Fibroblast of lung (primary cell): ENCODE data around the gene ATP6V0E1. TPM values are rescaled to one million over a fixed set of nuclear protein-coding genes. Genes with fewer than 3 reads are reported as not detected.

ENCODE experiments used
- DNase-seq, 2 donors: peaks; one replicate each; pipeline versions ENCODE4 v3.0.0 to v3.0.0-alpha.2; 2010; ENCODE audit warnings: low read depth in 2 of 2
- H2AFZ ChIP-seq: 2 replicates; pipeline ENCODE4 v1.5.1; 2012; ENCODE audit warnings: low read length, control low read depth, inconsistent platforms
- H3K27ac ChIP-seq: 2 replicates; pipeline ENCODE4 v1.5.1; 2011; ENCODE audit warnings: low read length, control low read depth; ENCODE audit not compliant: insufficient read depth
- H3K27me3 ChIP-seq: 2 replicates; pipeline ENCODE4 v1.5.1; 2011; ENCODE audit warnings: mild to moderate bottlenecking, low read length; ENCODE audit not compliant: control insufficient read depth, insufficient read depth
- H3K36me3 ChIP-seq: 2 replicates; pipeline ENCODE4 v1.5.1; 2011; ENCODE audit warnings: low read length; ENCODE audit not compliant: control insufficient read depth, insufficient read depth
- H3K4me1 ChIP-seq: 2 replicates; pipeline ENCODE4 v1.5.1; 2011; ENCODE audit warnings: low read length; ENCODE audit not compliant: control insufficient read depth, insufficient read depth; ENCODE audit errors: extremely low read depth
- H3K4me2 ChIP-seq: 2 replicates; pipeline ENCODE4 v1.5.1; 2011; ENCODE audit warnings: low read length, control low read depth; ENCODE audit not compliant: insufficient read depth; ENCODE audit errors: extremely low read depth
- H3K4me3 ChIP-seq, 4 experiments: fragments of 200-600 bp in 1 of 4; sonication (generic) in 1 of 4; replicated peaks in 1 of 4; 2 replicates each; pipeline ENCODE4 v1.5.1; 2011 to 2016; ENCODE audit warnings: low read length in 4 of 4, low read depth in 3 of 4, mild to moderate bottlenecking in 3 of 4, control low read depth in 2 of 4, inconsistent platforms in 1 of 4, mixed read lengths in 1 of 4; ENCODE audit not compliant: insufficient read depth in 1 of 4; ENCODE audit errors: control extremely low read depth in 1 of 4
- H3K79me2 ChIP-seq: 2 replicates; pipeline ENCODE4 v1.5.1; 2012; ENCODE audit warnings: mild to moderate bottlenecking, low read length, inconsistent platforms; ENCODE audit not compliant: control insufficient read depth, insufficient read depth
- H3K9ac ChIP-seq: 2 replicates; pipeline ENCODE4 v1.5.1; 2011; ENCODE audit warnings: mild to moderate bottlenecking, low read length, control low read depth; ENCODE audit not compliant: insufficient read depth
- H3K9me3 ChIP-seq: 2 replicates; pipeline ENCODE4 v1.5.1; 2012; ENCODE audit warnings: low read depth, low read length; ENCODE audit not compliant: control insufficient read depth, insufficient read depth
- H4K20me1 ChIP-seq: 2 replicates; pipeline ENCODE4 v1.5.1; 2011; ENCODE audit warnings: low read length; ENCODE audit not compliant: control insufficient read depth, insufficient read depth; ENCODE audit errors: extremely low read depth
- CTCF ChIP-seq, 2 donors: IDR thresholded peaks in 1 of 2; conservative IDR thresholded peaks in 1 of 2; 1 replicate in 1 of 2; 2 replicates in 1 of 2; pipeline ENCODE4 v1.5.1; 2011 to 2012; ENCODE audit warnings: low read length in 2 of 2, control low read depth in 1 of 2, inconsistent platforms in 1 of 2, low read depth in 1 of 2, mild to moderate bottlenecking in 1 of 2
- EZH2 ChIP-seq: IDR thresholded peaks from 2 replicates; pipeline ENCODE4 v1.5.1; 2012; ENCODE audit warnings: low read length, control low read depth, mild to moderate bottlenecking; ENCODE audit errors: missing control alignments
- polyA plus RNA-seq, 2 donors: library from polyadenylated mRNA; depleted of rRNA in 1 of 2; stranded (reverse) in 1 of 2; unstranded in 1 of 2; fragments of >200 nt; gene quantifications; 2 replicates each; pipeline ENCODE4 v1.2.1, GENCODE V29; 2011 to 2012; ENCODE audit warnings: missing spikeins in 1 of 2
- total RNA-seq: library from RNA; depleted of rRNA; stranded (reverse); fragments of >200 nt; gene quantifications from 2 replicates; pipeline ENCODE4 v1.2.1, GENCODE V29; 2014

Gene ATP6V0E1
- total and polyA plus RNA-seq, 2 donors (not counting 1 experiment from before 2014, with no cell fraction given) = 377 to 635 TPM

- Histone ChIP-seq H3K36me3 (peaks cover 10% of the 10 kb centered on the region), H3K4me3 (no peak overlapping the region), H4K20me1 (no peaks in the 10 kb centered on the region), H3K9me3 (no peaks in the 10 kb centered on the region), H3K79me2 (no peaks in the 10 kb centered on the region), H3K27me3 (no peaks in the 10 kb centered on the region), H3K4me2 (no peak overlapping the region), H3K4me1 (peaks cover 2% of the 10 kb centered on the region), H3K27ac (no peak overlapping the region), H2AFZ (no peak overlapping the region), H3K9ac (no peak overlapping the region)
- DNase-seq = no peak
- no peak for TF ChIP-seq EZH2
- TF ChIP-seq CTCF (conservative IDR thresholded peaks at IDR 0.05 in 1 of 2, IDR thresholded peaks at IDR 0.05 in 1 of 2; ENCODE audit: low read depth in 1 of 2, low read length in 2 of 2) = no peak
Observed at GRCh38 chr5:172941067-172941516, 42.5 kb upstream of the ATP6V0E1 start.

GRCh38 chr5:172942556-172942955, 41.0 kb upstream of the ATP6V0E1 start:
- Histone ChIP-seq H3K4me3 (no peak overlapping the region), H3K27ac (peak overlapping the region; percentile 62), H3K9ac (no peak overlapping the region), H3K4me1 (peaks cover 4% of the 10 kb centered on the region), H3K79me2 (no peaks in the 10 kb centered on the region), H4K20me1 (no peaks in the 10 kb centered on the region), H3K27me3 (no peaks in the 10 kb centered on the region), H2AFZ (no peak overlapping the region), H3K9me3 (no peaks in the 10 kb centered on the region), H3K4me2 (no peak overlapping the region), H3K36me3 (peaks cover 10% of the 10 kb centered on the region)
- DNase-seq = no peak
- TF ChIP-seq CTCF (conservative IDR thresholded peaks at IDR 0.05 in 1 of 2, IDR thresholded peaks at IDR 0.05 in 1 of 2; ENCODE audit: low read depth in 1 of 2, low read length in 2 of 2) (no peak), EZH2 (no peak)

- Histone ChIP-seq H4K20me1 (no peaks in the 10 kb centered on the region), H3K9me3 (no peaks in the 10 kb centered on the region), H3K79me2 (no peaks in the 10 kb centered on the region), H3K4me3 (no peak overlapping the region), H3K36me3 (peaks cover 6% of the 10 kb centered on the region), H3K27ac (peak overlapping the region; percentile 62), H3K4me2 (no peak overlapping the region), H3K27me3 (no peaks in the 10 kb centered on the region), H2AFZ (no peak overlapping the region), H3K4me1 (peaks cover 4% of the 10 kb centered on the region), H3K9ac (no peak overlapping the region)
- peak; percentile 51 to 94 for DNase-seq
- no peak for TF ChIP-seq EZH2
Observed at GRCh38 chr5:172943283-172943841, 40.2 kb upstream of the ATP6V0E1 start.
